Panc1 (cell line): Measurements from ENCODE around the gene MAP3K6. TPM values are rescaled to one million over a fixed set of nuclear protein-coding genes. Genes with fewer than 3 reads are reported as not detected.

Experiments used
- ATAC-seq: fragments of 200-7000 bp; cut with Tn5 transposase; 2 replicates; pipeline ENCODE4 v1.9.1; 2020; ENCODE audit warnings: mild to moderate bottlenecking, moderate library complexity
- BruUV-seq: library from RNA; stranded (reverse); fragments of 400-500 nt; replicated peaks from 2 replicates; lab custom pipeline; 2021; lab: Mats Ljungman, UMichigan
- CTCF ChIA-PET: fragments of 300-600 bp; sonication (Branson Sonifier 250); formaldehyde crosslinking; loops from one replicate; lab custom pipeline; 2022; ENCODE audit warnings: antibody characterized with exemption; lab: Charles Lee
- POLR2A ChIA-PET: fragments of 300-600 bp; sonication (Branson Sonifier 250); formaldehyde crosslinking; loops from one replicate; lab custom pipeline; 2022; ENCODE audit warnings: antibody characterized with exemption; lab: Charles Lee
- DNase-seq: peaks from one replicate; pipeline ENCODE4 v3.0.0-alpha.2; 2010; ENCODE audit warnings: low read depth, low spot score
- H3K27ac ChIP-seq: 2 replicates; pipeline ENCODE4 v1.5.1; 2011; ENCODE audit warnings: mild to moderate bottlenecking, low read length, inconsistent platforms
- H3K27me3 ChIP-seq: fragments of 200-500 bp; sonication (Bioruptor generic); 2 replicates; pipeline ENCODE4 v1.6.0; 2014; ENCODE audit warnings: low read length, inconsistent platforms; ENCODE audit not compliant: control insufficient read depth, insufficient read depth
- H3K36me3 ChIP-seq: fragments of 200-500 bp; sonication (Bioruptor generic); 2 replicates; pipeline ENCODE4 v1.5.1; 2014; ENCODE audit warnings: inconsistent platforms, mild to moderate bottlenecking, low read length, moderate library complexity; ENCODE audit not compliant: control insufficient read depth, insufficient read depth
- H3K4me1 ChIP-seq: 2 replicates; pipeline ENCODE4 v1.5.1; 2011; ENCODE audit warnings: inconsistent platforms, mild to moderate bottlenecking, low read length, moderate library complexity; ENCODE audit not compliant: control insufficient read depth, insufficient read depth
- H3K4me3 ChIP-seq, 2 experiments: 2 replicates each; pipeline ENCODE4 v1.5.1; 2011 to 2012; ENCODE audit warnings: low read depth in 2 of 2, low read length in 2 of 2, mild to moderate bottlenecking in 2 of 2, inconsistent platforms in 1 of 2, moderate library complexity in 1 of 2
- H3K9me3 ChIP-seq: fragments of 200-500 bp; sonication (Bioruptor generic); 2 replicates; pipeline ENCODE4 v1.5.1; 2014; ENCODE audit warnings: low read depth, mild to moderate bottlenecking, inconsistent platforms, low read length, moderate library complexity; ENCODE audit not compliant: control insufficient read depth, insufficient read depth
- CTCF ChIP-seq: fragments of 450-650 bp; IDR thresholded peaks from 2 replicates; pipeline ENCODE4 v1.5.1; 2017; ENCODE audit warnings: mild to moderate bottlenecking
- POLR2AphosphoS5 ChIP-seq: IDR thresholded peaks from 2 replicates; pipeline ENCODE4 v1.6.1; 2012; ENCODE audit warnings: mild to moderate bottlenecking, low read depth, low read length, moderate library complexity
- REST ChIP-seq, 2 experiments: IDR thresholded peaks; 2 replicates each; pipeline ENCODE4 v1.6.1; 2011 to 2012; ENCODE audit warnings: low read depth in 2 of 2, control low read depth in 1 of 2, low read length in 1 of 2, mild to moderate bottlenecking in 1 of 2, moderate library complexity in 1 of 2; ENCODE audit not compliant: insufficient read depth in 1 of 2
- SIN3A ChIP-seq: IDR thresholded peaks from 2 replicates; pipeline ENCODE4 v1.6.1; 2012; ENCODE audit warnings: low read depth, mild to moderate bottlenecking, low read length, moderate library complexity, borderline replicate concordance; ENCODE audit not compliant: insufficient read depth
- TCF7L2 ChIP-seq: IDR thresholded peaks from 2 replicates; pipeline ENCODE4 v1.6.1; 2011; ENCODE audit warnings: mild to moderate bottlenecking, low read depth, low read length, inconsistent platforms
- in situ Hi-C: cut with HindIII; loops from 2 replicates; pipeline ENCODE4 v1.10.0; 2016; ENCODE audit warnings: low sequenced_read_pairs, low pct_unique_long_range_greater_than_20kb
- intact Hi-C: fragments of 100-400 bp; cut with micrococcal nuclease; formaldehyde crosslinking; loops from one replicate; pipeline ENCODE4 v1.10.0; 2022; ENCODE audit not compliant: unreplicated experiment
- total RNA-seq: library from RNA; stranded (reverse); gene quantifications from one replicate; pipeline ENCODE4 v1.2.1, GENCODE V29; 2021; ENCODE audit not compliant: unreplicated experiment

MAP3K6 gene
- total RNA-seq, 1 experiment from 2014 or later: 56.9 TPM

GRCh38 chr1:27412502-27412901, 45.7 kb upstream of the MAP3K6 start:
- DNase-seq (no peak), ATAC-seq (no peak)
- POLR2A ChIA-PET: no interaction called here
- in situ Hi-C loops (loop anchor here (10.0 kb wide), 1 partner anchor 192 kb away; the partner anchor contains the start of gene AHDC1), intact Hi-C loops (loop anchor here (10.0 kb wide), 1 partner anchor 72 kb away; no protein-coding TSS in a partner anchor)
- Histone ChIP-seq H3K4me1 (no peaks in the 10 kb centered on the region), H3K9me3 (no peaks in the 10 kb centered on the region), H3K36me3 (peaks cover 24% of the 10 kb centered on the region), H3K27me3 (no peaks in the 10 kb centered on the region), H3K4me3 (no peak overlapping the region), H3K27ac (no peak overlapping the region)
- TF ChIP-seq SIN3A (no peak), POLR2AphosphoS5 (no peak), REST (IDR thresholded peaks at IDR 0.05; ENCODE audit: insufficient read depth in 1 of 2, low read depth in 2 of 2, low read length in 1 of 2) (no peak), TCF7L2 (no peak), CTCF (no peak)
- CTCF ChIA-PET: interaction anchor here (0.5 kb wide), 1 partner anchor 12 kb away, joined by 5 read pairs; no protein-coding TSS in a partner anchor
- BruUV-seq: no TSS peak

GRCh38 chr1:27410709-27411108, 43.9 kb upstream of the MAP3K6 start:
- no TSS peak for BruUV-seq
- Histone ChIP-seq H3K9me3 (no peaks in the 10 kb centered on the region), H3K27ac (no peak overlapping the region), H3K4me1 (no peaks in the 10 kb centered on the region), H3K4me3 (no peak overlapping the region), H3K36me3 (peaks cover 20% of the 10 kb centered on the region), H3K27me3 (no peaks in the 10 kb centered on the region)
- CTCF ChIA-PET: interaction anchor here (0.5 kb wide), 1 partner anchor 395 kb away, joined by 3 read pairs; no protein-coding TSS in a partner anchor
- TF ChIP-seq REST (IDR thresholded peaks at IDR 0.05; ENCODE audit: insufficient read depth in 1 of 2, low read depth in 2 of 2, low read length in 1 of 2) (no peak), SIN3A (no peak), CTCF (no peak), POLR2AphosphoS5 (no peak), TCF7L2 (no peak)
- ATAC-seq (no peak), DNase-seq (no peak)
- intact Hi-C loops (loop anchor here (10.0 kb wide), 1 partner anchor 74 kb away; no protein-coding TSS in a partner anchor), in situ Hi-C loops (loop anchor here (10.0 kb wide), 1 partner anchor 194 kb away; the partner anchor contains the start of gene AHDC1)
- POLR2A ChIA-PET: no interaction called here
